Medulla oblongata (tissue), 1 donor: ENCODE results near the gene PEX10.
"Not testable (repeated sequence)": the region's sequence is repeated elsewhere in the genome, so short reads cannot be mapped to it uniquely, and the experiment has no call there.

ENCODE experiments used
- DNase-seq: peaks from one replicate; pipeline ENCODE4 v3.0.0-alpha.2; 2015; ENCODE audit errors: extremely low spot score

The PEX10 gene

DNA sequence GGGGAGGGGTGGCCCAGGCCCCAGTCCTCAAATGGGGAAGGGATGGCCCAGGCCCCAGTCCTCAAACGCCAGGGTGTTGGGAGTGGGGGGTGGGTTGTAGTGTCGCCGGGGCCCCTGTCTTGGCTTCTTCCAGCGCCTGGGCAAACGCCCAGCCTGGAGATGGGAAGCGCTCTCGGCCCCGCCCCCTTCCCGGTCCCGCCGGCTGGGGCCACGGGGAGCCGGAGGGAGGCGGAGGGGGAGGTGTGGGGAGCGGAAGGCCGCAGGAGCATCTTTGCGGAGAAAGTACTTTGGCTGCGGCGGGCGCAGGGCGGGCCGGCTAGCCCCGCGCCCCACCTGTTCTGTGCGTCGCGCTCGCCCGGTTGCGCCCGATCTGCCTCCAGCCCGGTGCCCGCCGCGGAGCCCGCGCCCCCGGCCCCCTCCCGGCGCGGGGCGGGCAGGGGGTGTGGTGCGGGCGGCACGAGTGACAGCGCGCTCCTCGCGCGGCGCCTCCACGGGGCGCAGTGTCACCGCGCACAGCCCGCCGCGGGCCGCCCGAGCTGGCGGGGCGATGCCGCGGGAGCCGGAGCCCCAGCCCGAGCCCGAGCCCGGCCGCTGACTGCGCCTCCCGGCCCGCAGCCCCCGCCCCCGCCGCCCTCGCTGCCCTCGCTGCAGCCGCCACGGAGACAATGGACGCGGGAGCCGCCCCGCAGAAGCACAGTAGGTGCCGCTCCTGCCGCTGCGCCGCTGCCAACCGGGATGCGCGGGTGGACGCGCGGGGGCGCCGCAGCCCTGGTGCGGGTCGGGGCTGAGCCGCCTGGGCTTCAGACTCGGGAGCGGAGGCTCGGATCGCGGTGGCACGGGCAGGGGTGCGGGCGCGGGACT, 31.1 kb upstream of the PEX10 start:
- DNase-seq = peak; percentile 62

DNA sequence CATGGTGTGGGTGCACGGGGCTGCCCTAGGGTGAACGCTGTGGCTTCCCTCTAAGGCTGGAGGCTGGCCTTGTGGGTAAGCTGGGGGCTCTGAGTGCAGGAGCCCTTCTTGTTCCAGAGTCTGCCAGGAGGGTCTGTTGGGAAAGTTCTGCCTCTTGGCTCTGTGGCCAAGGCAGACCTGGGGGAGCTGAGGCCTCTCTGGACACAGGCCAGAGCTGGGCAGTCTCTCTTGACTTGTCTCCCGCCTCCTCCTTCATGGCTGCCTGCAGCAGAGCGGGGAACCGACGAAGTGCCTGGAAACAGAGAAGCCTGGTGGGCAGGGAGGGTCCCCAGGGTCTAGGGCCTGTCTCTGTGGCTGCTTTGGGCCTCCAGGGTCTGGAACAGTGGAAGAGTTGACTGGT, 30.3 kb upstream of the PEX10 start:
- no peak for DNase-seq

DNA sequence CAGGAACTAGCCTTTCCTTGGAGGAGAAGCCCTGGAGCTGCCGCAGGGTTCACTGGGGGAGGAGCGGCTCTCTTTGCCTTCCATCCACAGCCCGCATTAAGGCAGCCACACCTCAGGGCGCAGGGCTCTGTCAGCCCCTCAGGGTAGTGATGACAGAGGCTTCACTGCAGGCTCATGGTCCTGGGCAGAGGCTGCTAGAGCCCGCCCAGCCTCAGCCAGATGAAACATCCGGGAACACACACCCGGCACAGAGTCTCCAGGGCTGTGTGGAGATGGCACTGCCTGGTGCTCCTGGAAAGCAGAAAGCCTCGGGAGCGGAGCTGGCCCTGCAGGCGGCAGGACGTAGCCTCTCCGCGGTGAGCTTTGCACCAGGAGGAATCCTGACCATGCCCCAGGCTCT, 29.4 kb upstream of the PEX10 start:
- DNase-seq = peak; percentile 65

DNA sequence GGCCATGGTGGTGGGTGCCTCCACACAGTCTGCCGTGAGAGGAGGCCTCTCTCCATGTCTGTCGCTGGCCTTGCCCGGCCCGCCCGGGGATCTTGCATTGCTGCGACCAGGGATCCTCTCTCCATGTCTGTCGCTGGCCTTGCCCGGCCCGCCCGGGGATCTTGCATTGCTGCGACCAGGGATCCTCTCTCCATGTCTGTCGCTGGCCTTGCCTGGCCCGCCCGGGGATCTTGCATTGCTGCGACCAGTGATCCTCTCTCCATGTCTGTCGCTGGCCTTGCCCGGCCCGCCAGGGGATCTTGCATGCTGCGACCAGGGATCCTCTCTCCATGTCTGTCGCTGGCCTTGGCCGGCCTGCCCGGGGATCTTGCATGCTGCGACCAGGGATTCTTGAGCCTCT, 28.0 kb upstream of the PEX10 start:
- DNase-seq = not testable (repeated sequence)

DNA sequence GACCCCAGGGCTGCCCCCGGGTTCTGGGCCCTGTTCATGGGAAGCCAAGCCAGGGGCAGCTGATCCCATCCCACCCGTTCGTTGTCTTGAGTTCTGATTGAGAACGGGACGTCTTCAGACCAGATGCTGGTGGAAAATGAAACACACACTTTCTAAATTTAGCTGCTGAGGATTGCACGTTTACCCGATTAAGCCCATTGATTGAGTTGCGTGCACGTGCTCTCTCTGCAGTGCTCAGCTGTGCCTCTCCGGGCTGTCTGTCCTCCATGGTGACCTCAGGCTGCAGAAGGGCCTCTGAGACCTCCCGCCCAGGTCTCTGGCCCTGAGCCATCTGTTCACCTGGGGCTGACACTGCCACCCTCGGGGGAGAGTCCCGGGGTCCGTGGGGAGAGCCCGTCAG, 27.0 kb upstream of the PEX10 start:
- DNase-seq = no peak

DNA sequence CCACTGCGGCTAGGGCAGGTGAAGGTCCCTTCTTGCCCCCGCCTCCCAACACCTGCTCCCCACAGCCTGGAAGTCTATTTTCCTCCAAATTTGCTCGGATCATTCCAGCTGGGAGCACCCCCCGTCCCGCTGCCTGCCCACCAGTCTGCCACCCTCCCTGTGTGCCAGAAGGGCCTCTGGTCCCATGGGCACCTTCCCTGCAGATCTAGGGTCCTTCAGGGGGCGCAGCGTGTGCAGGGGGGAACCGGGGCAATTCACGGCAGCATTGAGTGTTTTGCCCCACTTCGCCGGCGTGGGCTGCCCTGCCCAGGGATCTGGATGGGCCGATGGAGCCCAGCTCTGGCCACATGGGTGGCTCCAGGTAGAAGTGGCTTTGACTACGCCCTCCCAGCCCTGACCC, 26.3 kb upstream of the PEX10 start:
- no peak for DNase-seq

DNA sequence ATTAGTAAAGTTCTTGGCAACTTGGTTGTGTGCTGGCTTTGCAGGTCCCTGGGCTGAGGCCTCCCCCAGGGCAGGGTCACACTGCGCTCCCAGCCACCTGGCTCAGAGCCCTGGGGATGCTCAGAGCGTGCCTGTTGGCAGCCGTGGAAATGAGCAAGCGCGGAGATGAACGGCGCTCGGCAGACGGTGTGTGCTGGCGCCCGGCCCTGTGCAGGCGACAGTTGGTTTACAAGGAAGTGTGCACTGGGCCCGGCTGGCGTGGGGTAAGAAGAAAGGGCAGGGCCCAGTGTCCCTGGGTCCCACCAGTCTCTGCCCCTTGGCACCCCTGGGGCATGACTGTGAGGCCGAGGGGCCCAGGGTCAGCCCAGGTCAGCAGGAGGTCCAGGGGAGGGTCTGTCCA, 25.7 kb upstream of the PEX10 start:
- DNase-seq = no peak

DNA sequence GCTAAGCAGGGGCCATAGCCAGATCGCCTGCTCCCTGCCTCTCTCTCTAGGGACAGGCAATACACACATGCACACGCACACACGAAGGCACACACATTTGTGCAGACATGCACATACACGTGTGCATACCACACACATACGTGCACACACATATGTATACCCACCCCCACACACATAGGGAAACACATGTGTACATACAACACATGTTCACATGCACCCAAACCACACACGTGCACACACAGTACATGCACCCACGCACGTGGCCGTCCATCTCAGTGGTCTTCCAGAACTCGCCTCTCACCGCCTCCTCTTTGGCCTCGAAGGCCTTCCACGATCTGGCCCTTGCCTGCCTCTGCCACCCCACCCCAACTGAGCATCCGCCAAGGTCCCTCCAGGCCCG, 25.3 kb upstream of the PEX10 start:
- no peak for DNase-seq

DNA sequence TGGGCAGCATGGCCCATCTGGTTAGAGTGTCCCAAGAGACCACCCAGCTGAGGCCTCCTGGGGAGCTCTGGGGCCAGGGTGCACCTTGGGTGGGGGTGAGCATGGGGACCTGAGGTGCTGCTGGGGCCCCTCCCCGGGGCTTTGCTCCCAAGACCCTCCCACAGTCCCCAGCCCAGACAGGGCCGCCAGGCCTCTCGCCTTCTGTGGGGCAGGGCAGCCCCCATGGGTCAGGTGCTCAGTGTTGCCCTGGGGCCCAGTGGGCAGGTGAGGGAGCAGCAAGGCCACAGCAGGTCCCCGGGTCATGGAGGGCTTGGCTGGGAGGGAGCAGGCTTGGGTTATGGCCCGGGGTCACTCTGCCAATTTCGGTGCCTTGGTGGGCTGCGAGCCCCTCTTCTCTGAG, 24.5 kb upstream of the PEX10 start:
- DNase-seq = no peak

DNA sequence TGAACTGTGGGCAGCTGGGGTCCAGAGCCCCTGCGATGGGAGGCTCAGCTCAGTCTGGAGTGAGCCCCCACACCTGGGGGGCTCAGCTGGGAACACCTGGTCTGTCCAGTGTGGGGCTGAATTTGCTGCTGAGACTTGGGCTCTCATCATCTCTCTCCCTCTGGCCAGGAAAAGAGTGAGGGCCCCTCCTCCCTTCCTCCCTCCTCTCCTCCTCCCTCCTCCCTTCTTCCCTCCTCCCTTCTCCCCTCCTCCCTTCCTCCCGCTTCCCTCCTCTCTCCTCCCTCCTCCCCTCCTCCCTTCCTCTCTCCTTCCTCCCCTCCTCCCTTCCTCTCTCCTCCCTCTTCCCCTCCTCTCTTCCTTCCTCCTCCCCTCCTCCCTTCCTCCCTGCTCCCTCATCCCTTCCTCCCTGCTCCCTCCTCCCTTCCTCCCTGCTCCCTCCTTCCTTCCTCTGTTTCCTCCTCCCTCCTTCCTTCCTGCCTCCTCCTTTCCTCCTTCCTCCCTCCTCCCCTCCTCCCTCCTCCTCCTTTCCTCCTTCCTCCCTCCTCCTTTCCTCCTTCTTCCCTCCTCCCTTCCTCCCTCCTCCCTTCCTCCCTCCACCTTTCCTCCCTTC, 23.5 kb upstream of the PEX10 start:
- DNase-seq = no peak

DNA sequence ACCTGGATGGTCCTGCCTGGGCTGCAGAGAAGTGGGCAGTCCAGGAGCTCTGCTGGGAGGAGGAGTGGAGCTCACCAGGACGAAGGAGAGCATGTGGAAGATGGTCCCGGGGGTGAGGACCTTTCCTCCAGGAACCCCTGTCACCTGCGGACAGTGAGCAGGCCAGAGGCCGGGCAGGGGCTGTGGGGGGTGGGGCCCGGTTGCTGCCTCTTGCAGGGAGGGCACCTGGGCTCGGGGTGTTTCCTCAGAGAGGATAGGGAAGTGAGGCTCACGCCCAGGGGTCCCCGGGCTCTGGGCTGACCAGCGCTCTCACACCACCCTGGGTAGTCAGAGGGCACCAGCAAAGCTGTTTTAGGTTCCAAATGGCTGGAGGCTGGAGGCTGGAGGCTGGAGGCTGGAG, 22.7 kb upstream of the PEX10 start:
- no peak for DNase-seq

DNA sequence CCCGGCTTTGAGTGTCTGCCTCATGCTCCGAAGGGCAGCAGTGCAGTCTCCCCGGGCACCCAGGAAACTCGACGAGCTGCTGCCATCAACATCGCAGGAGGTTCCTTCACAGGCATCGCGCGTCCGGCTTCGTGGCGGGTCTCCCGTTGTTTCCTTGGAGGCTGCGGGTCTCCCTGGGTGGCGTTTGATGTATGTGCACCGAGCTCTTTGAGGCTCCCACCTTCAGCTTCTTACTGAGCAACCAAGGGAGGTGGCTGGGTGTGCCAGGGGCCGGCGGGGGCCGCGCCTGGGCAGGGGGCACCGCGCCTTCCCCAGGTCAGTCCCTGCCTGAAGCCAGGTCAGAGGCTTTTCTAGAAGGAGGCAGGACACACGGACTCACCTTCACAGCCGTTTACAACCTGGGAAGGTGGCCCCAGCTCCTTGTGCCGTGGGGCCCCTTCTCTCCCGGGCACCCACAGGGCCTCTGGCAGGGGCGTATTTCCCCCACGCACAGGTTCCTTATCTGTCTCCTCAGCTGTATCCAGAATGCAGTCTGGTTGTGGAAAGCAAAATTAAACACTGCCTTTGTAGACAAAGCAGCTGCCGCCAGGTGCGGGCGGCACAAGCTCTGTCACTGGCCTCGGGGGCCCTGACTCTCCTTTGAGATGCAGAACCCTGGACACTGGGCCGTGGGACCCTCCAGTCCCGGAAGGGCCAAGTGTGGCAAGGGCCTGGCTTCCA, 21.7 kb upstream of the PEX10 start:
- DNase-seq = no peak

DNA sequence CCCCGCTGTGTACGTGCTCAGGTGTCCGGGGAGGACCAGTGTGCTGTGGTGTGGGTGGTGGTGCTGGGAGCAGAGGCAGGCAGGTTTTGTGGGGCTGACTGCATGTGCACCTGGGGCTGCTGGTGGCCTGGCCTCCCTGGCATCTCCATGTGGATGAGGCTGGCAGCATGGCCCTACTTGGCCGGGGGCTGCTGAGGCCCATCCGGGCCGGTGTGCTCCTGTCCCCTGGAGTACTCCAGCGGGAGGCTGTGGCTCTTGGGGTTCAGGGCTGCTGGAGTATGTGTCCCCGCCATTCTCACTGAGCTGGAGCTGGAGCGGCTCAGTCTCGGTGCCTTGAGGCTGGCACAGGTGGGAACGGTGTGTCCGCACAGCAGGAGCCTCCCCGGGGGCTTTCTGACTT, 20.8 kb upstream of the PEX10 start:
- no peak for DNase-seq

DNA sequence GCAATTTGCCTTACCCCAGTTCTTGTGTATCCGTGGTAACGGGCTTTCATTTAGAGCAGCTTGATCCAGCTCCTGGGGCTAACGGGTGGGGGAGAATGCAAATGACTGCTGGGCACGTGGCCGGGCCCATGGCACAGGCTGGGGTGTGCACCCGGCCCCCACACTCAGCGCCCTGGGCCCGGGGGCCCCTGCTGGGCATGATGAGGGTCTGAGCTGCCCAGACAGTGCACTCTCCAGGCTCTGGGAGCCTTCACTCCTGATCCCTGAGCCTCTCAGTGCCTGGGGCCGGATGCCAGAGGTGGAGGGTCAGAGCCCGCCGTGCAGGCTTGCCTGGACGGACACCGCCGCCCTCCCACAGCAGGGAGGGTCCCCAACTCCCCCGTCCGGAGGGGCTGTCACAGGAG, 20.1 kb upstream of the PEX10 start:
- DNase-seq = no peak

DNA sequence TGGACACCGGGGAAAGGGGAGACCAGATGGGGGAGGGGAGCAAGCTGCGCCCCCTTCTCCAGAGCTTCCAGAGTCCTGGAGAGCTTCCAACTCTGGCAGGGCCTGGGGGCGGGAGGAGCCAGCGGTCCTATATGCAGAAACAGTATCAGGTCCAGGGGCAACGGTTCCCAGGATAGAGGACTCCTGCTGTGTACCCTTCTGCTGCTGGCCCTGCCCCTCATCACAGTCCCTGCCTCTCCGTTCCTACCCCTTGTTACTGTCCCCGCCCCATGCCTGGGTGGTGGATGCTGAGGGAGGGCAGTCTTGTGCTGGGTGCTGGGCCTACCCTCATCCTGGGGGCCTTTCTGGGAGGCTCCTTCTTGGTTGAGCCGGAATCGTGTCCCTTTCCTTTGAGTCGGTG, 19.2 kb upstream of the PEX10 start:
- no peak for DNase-seq

DNA sequence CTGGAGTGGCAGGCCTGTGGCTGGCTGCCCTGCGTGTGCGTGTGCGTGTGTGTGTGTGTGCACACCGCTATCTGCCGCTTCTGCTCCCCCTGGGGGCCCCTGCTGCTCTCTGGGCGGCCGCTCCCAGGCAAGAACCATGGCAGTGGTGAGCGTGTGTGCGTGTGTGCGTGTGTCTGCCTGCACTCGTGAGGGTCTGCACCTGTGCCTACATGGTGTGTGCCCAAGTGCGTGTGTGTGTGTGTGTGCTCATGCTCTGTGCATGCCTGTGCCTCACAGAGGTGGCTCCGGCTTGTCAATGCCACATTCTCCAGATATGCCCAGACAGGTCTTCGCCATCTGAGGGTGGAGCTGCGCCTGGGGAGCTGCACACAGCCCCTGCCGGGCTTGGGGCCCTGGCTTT, 18.7 kb upstream of the PEX10 start:
- DNase-seq = no peak

DNA sequence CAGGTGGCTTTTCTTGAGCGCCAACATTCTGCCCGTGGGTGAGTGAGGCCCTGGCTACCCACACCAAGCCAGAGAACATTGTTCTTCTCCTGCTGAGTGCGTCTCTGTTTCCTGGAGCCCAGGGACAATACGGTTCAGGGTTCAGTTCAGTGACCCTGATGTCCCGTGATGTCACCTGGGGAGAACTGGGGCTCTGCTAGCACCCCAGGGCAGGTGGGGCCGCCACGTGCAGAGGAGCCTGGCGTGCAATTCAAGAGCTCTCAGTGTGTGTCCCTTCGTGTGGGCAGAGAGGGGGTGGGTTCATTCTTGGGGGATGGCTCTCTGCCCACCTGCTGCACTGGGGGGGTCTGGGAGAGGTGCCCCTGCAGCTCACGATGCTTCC, 18.2 kb upstream of the PEX10 start:
- no peak for DNase-seq

DNA sequence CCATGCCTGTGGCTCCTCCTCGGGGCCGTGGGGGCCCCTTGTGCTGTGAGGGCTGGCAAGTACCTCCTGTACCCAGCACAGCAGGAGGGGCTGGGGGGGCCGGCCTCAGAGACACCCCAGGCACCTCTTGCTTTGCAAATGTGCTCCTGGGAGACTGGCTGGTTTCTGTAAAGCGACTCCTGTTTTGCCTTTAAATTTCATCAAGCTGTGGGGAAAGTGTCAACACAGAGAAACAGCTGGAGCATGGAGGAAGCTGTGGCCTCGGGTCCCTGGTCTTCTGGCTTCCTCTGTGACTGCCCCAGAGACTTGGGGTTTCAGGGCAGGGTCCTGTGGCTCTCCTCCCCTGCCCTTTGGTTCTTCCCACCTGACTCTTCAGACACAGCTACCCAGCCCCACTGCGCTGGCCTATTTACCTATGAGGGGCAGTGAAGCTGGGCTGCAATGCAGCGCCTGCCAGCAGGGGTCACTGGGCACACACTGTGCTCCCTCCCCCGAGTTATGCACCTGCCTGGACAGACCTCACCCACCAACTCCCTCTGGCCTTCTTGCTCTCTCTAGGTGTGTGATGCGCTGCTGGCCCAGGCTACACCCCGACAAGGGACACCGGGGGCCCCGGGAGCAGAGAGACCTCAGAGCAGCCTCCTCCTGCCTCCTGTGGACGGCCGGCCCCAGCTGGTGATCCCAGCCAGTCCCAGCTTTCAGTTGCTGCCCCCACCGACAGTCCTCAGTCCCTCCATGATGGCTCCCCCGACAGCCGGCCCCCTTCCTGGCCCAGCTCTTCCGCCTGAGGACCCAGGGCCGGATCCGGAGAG, 17.6 kb upstream of the PEX10 start:
- no peak for DNase-seq

DNA sequence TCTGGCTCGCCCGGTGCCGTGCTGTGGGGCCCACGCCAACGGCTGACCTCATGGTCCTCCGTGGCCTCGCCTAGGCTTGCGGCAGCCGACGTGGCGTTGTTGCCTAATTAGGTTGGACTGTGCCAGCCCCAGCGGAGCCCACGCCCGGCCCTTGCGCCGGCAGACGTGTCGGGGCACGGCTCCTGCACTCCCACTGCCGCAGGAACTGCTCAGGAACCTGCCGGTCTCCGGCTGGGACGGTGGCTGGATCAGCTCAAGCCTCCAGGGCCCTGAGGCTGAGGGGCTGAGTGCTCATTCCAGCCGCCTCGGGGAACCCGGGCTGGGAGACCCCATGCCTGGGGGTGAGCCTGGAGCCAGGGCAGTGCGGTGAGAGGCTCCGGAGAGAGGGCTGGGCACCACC, 16.1 kb upstream of the PEX10 start:
- no peak for DNase-seq

DNA sequence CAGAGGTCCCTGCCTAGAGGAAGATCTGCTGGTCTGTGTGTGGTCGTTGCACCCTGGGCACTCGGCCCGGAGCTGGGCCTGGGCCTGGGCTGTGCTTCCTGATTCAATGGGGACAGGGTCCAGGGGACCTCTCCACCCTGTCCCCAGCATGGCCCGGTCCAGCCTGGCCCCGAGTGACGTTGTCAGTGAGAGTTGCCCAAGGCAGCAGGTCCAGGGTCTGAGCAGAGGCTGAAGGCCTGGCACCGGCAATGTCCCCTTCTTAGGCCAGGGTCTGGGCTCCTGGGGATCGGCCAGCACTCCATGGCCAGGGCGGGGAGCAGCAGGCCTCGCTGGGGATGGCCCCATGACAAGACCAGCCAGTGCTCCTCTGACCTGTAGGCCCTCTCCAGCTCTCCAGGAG, 15.6 kb upstream of the PEX10 start:
- DNase-seq = no peak

DNA sequence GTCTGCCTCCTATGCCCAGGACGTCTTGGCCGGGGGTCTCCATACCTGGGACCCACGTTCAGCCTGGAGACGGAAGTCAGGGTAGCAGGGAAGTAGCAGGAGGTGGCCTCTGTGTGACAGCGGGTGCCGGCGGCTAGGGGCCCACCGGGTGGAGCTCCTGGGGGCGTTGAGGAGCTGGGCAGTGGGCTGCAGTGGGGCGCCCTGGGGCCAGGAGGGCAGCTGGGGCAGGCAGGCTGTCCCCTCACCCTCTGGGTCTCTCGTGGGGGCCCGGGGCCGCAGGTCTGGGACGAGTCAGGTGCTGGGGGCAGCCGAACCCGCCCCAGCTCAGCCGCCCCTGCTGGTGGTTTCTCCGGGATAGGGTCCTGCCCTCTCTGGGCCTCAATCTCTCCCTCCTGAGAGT, 14.7 kb upstream of the PEX10 start:
- no peak for DNase-seq

DNA sequence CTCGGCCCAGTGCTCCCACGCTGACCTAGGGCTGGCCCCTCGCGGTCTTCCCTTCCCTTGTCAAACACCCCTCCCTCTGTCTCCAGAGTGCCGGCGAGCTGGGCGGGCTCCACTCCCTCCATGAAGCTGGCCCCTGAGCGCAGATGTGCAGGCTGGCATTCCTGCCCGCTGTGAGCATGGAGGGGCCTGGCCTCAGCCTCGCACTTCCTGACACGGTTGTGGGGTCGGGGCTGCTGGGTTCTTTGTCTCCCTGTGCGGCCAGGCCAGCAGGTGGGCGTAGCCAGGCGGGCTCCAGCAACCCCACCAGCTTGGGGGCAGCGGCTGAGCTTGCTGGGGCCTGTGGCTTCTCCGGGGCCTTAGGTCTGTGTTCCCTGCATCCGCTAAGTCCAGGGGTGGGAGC, 14.2 kb upstream of the PEX10 start:
- no peak for DNase-seq
